ENCODE measurements around the gene TMEM213.

The TMEM213 gene

GRCh38 chr7:138878856-138879255 is 81.1 kb downstream of the TMEM213 start:
- DNase-seq = no peak

- DNase-seq = no peak
Observed at GRCh38 chr7:138879356-138879755, 81.6 kb downstream of the TMEM213 start.

DNA sequence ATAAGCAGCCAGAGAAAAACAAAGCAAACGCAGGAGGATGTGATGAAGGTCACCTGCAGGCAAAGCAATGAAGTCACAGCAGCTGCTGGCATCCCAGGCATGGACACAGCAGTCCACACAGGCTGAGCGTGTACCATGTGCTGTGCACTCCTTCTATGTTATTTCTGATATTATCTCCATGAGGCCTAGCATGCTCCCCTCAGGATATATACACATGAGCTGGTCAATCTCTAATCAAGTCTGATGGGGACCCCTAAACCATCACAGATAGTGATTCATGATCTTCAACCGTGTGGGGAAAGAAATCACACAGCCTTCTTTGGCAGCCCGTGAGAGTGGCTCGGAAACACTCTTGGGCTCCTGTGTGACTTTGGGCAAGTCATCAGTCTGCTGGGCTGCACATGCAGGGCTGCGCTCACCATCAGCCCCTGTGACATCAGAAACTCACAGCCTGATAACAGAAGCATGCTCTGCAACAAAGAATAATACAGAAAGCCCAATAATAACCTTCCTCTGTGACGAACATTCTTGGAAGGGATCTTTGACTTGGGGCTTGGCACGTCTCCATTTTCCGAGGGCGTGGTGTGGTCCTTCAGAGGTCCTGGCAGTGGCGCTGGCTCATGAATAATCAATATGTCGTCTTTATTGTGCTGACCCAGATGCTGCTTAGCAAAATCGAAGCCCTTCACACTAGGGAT is 83.2 kb downstream of the TMEM213 start:
- no peak for DNase-seq

- no peak for DNase-seq
Observed at GRCh38 chr7:138881579-138882188, 83.9 kb downstream of the TMEM213 start.

- no peak for DNase-seq
Observed at GRCh38 chr7:138882249-138882648, 84.5 kb downstream of the TMEM213 start.

DNA sequence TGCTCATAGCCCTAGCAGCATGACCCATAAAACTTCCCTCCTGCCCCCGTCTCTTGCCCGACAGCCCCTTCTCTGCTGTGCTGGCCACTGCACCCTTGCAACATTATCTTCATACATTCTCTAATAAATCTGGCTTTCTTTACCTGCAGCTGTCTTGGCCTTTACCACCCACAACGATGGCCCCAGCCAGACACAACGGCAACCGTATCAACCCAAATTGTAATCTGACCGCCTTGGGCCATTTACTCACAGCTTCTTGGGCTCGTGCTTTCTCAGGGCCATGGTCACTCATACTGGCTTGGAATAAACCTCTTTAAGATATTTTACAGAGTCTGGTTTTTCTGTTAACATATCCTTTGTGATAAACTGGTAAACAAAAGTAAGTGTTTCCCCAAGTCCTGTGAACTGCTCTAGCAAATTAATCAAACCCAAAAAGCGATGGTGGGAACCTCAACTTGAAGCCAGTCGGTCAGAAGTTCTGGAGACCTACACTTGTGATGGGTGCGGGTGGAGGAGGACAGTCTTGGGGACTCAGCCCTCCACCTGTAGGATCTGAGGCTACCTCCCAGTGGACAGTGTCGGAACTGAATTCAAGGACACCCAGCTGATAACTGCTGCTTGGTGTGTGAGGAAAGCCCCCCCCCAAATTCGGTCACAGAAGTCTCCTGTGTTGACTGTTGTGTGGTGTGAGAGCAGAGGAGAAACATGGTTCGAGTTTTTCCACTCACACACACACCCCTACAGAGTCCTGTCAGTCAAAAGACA is 87.8 kb downstream of the TMEM213 start:
- DNase-seq = no peak

- no peak for DNase-seq
Observed at GRCh38 chr7:138886501-138886917, 88.7 kb downstream of the TMEM213 start.

- no peak for DNase-seq
Observed at GRCh38 chr7:138887085-138887710, 89.4 kb downstream of the TMEM213 start.

Measured in midbrain (tissue), 1 donor.